Coronary artery (tissue), 2 donors: Measurements from ENCODE around the gene GPR55.

Experiments used
- DNase-seq: peaks from one replicate; pipeline ENCODE4 v3.0.0-alpha.2; 2017; ENCODE audit warnings: low spot score
- H3K27ac ChIP-seq, 2 donors: fragments of 200-600 bp; sonication (generic); one replicate each; pipeline ENCODE4 v1.5.1; 2016 to 2019
- H3K4me3 ChIP-seq: fragments of 200-600 bp; sonication (generic); 2 replicates; pipeline ENCODE4 v1.5.1; 2016; ENCODE audit warnings: mild to moderate bottlenecking, moderate library complexity
- TF ChIP-seq, protein P1 (sequence below): fragments of 200-600 bp; sonication (generic); IDR thresholded peaks from one replicate; pipeline ENCODE4 v1.5.1; 2019; ENCODE audit warnings: antibody characterized with exemption

GPR55 gene

DNA sequence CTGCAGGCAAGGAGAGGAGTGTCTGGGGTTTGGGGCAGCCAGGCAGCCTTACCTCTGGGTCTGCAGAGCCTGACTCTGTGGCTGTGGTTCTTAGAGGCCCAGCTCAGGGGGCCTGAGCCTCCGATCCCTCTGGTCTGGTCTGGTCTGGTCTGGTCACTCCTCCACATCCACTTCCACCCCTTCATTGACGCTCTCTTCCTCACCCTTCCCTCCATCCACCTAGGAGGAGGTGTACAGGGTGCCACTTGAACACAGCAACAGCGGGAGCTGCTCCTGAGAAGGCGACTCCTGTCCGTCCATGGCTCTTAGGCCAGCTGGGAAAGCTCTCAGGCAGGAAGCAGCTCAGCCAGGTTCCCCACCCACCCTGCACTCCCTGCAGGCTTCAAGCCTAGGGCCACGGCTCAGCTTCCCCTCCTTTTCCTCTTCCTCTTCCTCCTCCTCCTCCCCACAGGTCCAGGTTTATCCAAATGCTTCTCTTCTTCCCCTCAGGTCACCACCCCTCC, 16.9 kb downstream of the GPR55 start:
- TF ChIP-seq, protein P1, sequence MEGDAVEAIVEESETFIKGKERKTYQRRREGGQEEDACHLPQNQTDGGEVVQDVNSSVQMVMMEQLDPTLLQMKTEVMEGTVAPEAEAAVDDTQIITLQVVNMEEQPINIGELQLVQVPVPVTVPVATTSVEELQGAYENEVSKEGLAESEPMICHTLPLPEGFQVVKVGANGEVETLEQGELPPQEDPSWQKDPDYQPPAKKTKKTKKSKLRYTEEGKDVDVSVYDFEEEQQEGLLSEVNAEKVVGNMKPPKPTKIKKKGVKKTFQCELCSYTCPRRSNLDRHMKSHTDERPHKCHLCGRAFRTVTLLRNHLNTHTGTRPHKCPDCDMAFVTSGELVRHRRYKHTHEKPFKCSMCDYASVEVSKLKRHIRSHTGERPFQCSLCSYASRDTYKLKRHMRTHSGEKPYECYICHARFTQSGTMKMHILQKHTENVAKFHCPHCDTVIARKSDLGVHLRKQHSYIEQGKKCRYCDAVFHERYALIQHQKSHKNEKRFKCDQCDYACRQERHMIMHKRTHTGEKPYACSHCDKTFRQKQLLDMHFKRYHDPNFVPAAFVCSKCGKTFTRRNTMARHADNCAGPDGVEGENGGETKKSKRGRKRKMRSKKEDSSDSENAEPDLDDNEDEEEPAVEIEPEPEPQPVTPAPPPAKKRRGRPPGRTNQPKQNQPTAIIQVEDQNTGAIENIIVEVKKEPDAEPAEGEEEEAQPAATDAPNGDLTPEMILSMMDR: no peak
- DNase-seq: no peak
- H3K4me3 ChIP-seq: no peak overlapping the region
- no peak overlapping the region for H3K27ac ChIP-seq

DNA sequence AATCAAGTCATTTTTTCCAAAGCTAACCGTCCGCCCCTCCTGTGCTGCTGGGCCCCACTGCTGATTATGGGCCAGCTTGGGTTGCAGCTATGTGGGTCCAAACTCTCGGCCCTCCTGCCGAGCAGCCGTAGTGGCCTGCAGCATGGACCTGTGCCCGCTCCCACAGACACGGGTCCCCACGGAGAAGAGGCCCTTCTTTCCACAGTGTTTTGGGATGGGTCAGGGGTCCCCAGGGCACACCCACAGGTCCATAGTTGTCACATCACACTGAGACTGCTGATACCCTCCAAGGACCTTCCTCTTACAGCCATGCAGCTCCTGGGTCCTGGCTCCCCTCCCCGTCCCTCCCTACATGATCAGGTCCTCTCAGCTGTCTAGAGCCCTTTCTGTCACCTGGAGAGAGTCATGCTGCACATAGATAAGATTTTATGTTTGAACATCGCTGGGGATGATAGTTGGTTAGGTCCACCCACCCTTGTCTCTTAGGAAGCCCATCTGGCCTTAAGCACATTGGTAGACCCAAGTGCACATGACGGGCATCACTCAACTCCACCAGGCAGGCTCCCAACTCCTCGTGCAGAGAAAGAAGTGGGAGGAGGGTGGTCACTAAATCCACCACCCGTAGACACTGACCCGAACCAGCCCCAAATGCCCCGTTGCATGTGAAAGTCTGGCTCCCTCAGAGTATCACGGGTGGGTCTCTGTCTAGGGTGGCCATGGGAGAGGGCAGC, 17.5 kb downstream of the GPR55 start:
- TF ChIP-seq, protein P1: no peak
- Histone ChIP-seq H3K27ac (no peak overlapping the region), H3K4me3 (no peak overlapping the region)
- DNase-seq: peak; percentile 53

- peak; percentile 63 for DNase-seq
- Histone ChIP-seq H3K4me3 (no peak overlapping the region), H3K27ac (no peak overlapping the region)
- TF ChIP-seq, protein P1: no peak
Observed at GRCh38 chr2:230906471-230907230, 18.4 kb downstream of the GPR55 start.

- Histone ChIP-seq H3K27ac (no peak overlapping the region), H3K4me3 (no peak overlapping the region)
- DNase-seq: peak; percentile 47
- TF ChIP-seq, protein P1: no peak
Observed at GRCh38 chr2:230905448-230906421, 19.3 kb downstream of the GPR55 start.

DNA sequence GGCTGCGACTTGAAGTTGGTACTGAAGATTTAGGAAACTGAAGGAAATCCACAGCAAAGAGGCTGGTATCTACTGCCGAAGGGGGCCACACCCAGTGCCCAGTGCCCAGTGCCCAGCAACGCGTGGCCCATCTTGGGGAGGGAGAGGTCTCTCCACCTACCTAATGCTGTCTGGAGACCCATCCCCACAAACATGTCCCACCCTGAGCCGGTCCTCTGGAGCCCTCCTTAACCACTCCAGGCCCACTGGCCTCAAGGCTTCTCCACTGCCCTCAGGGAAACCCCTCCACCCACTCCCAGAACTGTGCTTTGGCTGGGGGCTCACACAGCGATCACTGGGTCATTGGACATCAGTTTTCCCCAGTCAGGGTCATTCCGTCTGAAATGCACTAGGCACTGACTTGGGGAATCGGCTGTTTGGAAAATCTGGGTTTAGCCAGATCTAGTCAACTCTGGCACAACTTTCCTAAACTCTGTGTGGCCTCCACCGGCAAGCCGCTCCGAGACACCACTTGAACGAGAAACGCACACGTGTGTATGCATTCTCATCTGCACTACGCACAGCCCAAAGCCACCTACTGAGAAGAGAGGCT, 20.1 kb downstream of the GPR55 start:
- TF ChIP-seq, protein P1: no peak
- Histone ChIP-seq H3K4me3 (no peak overlapping the region), H3K27ac (no peak overlapping the region)
- peak; percentile 67 for DNase-seq
